HCT116 (cell line): ENCODE measurements around the gene MIDN. TPM values are rescaled to one million over a fixed set of nuclear protein-coding genes. Genes with fewer than 3 reads are reported as not detected.

Source experiments
- ATAC-seq: fragments of 200-7000 bp; cut with Tn5 transposase; 2 replicates; pipeline ENCODE4 v1.9.1; 2020; ENCODE audit warnings: mild to moderate bottlenecking, moderate library complexity
- BruUV-seq: library from RNA; stranded (reverse); fragments of 400-500 nt; replicated peaks from 2 replicates; lab custom pipeline; 2021; lab: Mats Ljungman, UMichigan
- CTCF ChIA-PET: fragments of 300-600 bp; sonication (Branson Sonifier 250); formaldehyde crosslinking; loops from one replicate; lab custom pipeline; 2021; ENCODE audit warnings: antibody characterized with exemption; lab: Charles Lee
- POLR2A ChIA-PET: fragments of 300-600, 350-600 bp; sonication (Branson Sonifier 250); formaldehyde crosslinking; loops from one replicate; lab custom pipeline; 2021; ENCODE audit warnings: antibody characterized with exemption; lab: Charles Lee
- RAD21 ChIA-PET, 2 experiments: fragments of 300-600 bp; sonication (Branson Sonifier 250); formaldehyde crosslinking; loops; one replicate each; lab custom pipeline; 2023; ENCODE audit warnings: low total read pairs in 2 of 2; ENCODE audit not compliant: uncharacterized antibody in 2 of 2, unreplicated experiment in 2 of 2, low non-redundant PET in 1 of 2; lab: Charles Lee
- DNase-seq: peaks from one replicate; pipeline ENCODE4 v3.0.0-alpha.2; 2010; ENCODE audit warnings: low read depth, low spot score
- H2AFZ ChIP-seq: fragments of 200-600 bp; shearing (Covaris generic), sonication (generic); 2 replicates; pipeline ENCODE4 v1.6.1; 2017; ENCODE audit warnings: low read depth, mixed run types, mixed read lengths, antibody characterized with exemption, low read length; ENCODE audit not compliant: poor library complexity, severe bottlenecking
- H3K27ac ChIP-seq: 2 replicates; pipeline ENCODE4 v1.5.1; 2012; ENCODE audit warnings: low read depth, low read length
- H3K27me3 ChIP-seq: fragments of 200-600 bp; sonication (generic); 2 replicates; pipeline ENCODE4 v1.6.1; 2016; ENCODE audit warnings: mixed run types, low read length, mixed read lengths; ENCODE audit not compliant: insufficient read depth
- H3K36me3 ChIP-seq, 2 experiments: fragments of 200-500 bp in 1 of 2; fragments of 200-600 bp in 1 of 2; sonication (Bioruptor generic) in 1 of 2; sonication (generic) in 1 of 2; 2 replicates each; pipeline versions ENCODE4 v1.5.1 to v1.6.1; 2014 to 2016; ENCODE audit warnings: low read length in 2 of 2, inconsistent platforms in 1 of 2, mixed read lengths in 1 of 2, mixed run types in 1 of 2; ENCODE audit not compliant: insufficient read depth in 2 of 2, control insufficient read depth in 1 of 2
- H3K4me1 ChIP-seq, 2 experiments: fragments of 200-600 bp in 1 of 2; sonication (generic) in 1 of 2; 2 replicates each; pipeline versions ENCODE4 v1.5.1 to v1.6.1; 2012 to 2017; ENCODE audit warnings: low read length in 2 of 2, inconsistent platforms in 1 of 2, mild to moderate bottlenecking in 1 of 2, mixed read lengths in 1 of 2, mixed run types in 1 of 2, moderate library complexity in 1 of 2; ENCODE audit not compliant: insufficient read depth in 2 of 2, control insufficient read depth in 1 of 2
- H3K4me2 ChIP-seq: fragments of 200-600 bp; sonication (generic); 2 replicates; pipeline ENCODE4 v1.6.1; 2017; ENCODE audit warnings: mixed run types, low read length, mixed read lengths
- H3K4me3 ChIP-seq, 2 experiments: fragments of 200-600 bp in 1 of 2; sonication (generic) in 1 of 2; replicated peaks in 1 of 2; 2 replicates each; pipeline ENCODE4 v1.5.1; 2011 to 2016; ENCODE audit warnings: low read length in 2 of 2, control low read depth in 1 of 2, low read depth in 1 of 2, mild to moderate bottlenecking in 1 of 2, mixed read lengths in 1 of 2, mixed run types in 1 of 2
- H3K79me2 ChIP-seq: fragments of 200-600 bp; sonication (generic); 2 replicates; pipeline ENCODE4 v1.6.1; 2017; ENCODE audit warnings: mild to moderate bottlenecking, mixed run types, low read length, moderate library complexity, mixed read lengths; ENCODE audit not compliant: insufficient read depth
- H3K9ac ChIP-seq: fragments of 200-600 bp; sonication (generic); 2 replicates; pipeline ENCODE4 v1.6.1; 2016; ENCODE audit warnings: low read length, mixed read lengths
- H3K9me2 ChIP-seq: fragments of 200-600 bp; sonication (generic), shearing (Covaris generic); 2 replicates; pipeline ENCODE4 v1.6.1; 2017; ENCODE audit warnings: mixed run types, mild to moderate bottlenecking, moderate library complexity; ENCODE audit not compliant: insufficient read depth
- H3K9me3 ChIP-seq, 2 experiments: fragments of 200-500 bp in 1 of 2; fragments of 200-600 bp in 1 of 2; sonication (Bioruptor generic) in 1 of 2; sonication (generic) in 1 of 2; 2 replicates each; pipeline ENCODE4 v1.6.1; 2014 to 2017; ENCODE audit warnings: low read length in 2 of 2, mixed read lengths in 2 of 2, inconsistent platforms in 1 of 2, low read depth in 1 of 2, mild to moderate bottlenecking in 1 of 2, mixed run types in 1 of 2, moderate library complexity in 1 of 2; ENCODE audit not compliant: control insufficient read depth in 1 of 2, insufficient read depth in 1 of 2
- H4K20me1 ChIP-seq: fragments of 200-600 bp; sonication (generic), shearing (Covaris generic); 2 replicates; pipeline ENCODE4 v1.6.1; 2017; ENCODE audit warnings: mixed run types, mild to moderate bottlenecking, moderate library complexity; ENCODE audit not compliant: insufficient read depth
- ATF3 ChIP-seq: IDR thresholded peaks from 2 replicates; pipeline ENCODE4 v1.6.1; 2012
- CTCF ChIP-seq, 3 experiments: fragments of 200-600 bp in 1 of 3; sonication (generic) in 1 of 3; IDR thresholded peaks in 2 of 3; conservative IDR thresholded peaks in 1 of 3; 2 replicates each; pipeline ENCODE4 v1.5.1; 2012 to 2017; ENCODE audit warnings: low read depth in 2 of 3, low read length in 2 of 3, antibody characterized with exemption in 1 of 3, borderline replicate concordance in 1 of 3, control low read depth in 1 of 3, mild to moderate bottlenecking in 1 of 3, mixed read lengths in 1 of 3, mixed run types in 1 of 3, moderate library complexity in 1 of 3; ENCODE audit not compliant: insufficient read depth in 1 of 3
- EGR1 ChIP-seq: IDR thresholded peaks from 2 replicates; pipeline ENCODE4 v1.6.1; 2012; ENCODE audit warnings: low read depth
- ELF1 ChIP-seq: IDR thresholded peaks from 2 replicates; pipeline ENCODE4 v1.6.1; 2012; ENCODE audit warnings: low read depth, borderline replicate concordance
- EZH2 ChIP-seq: fragments of 200-600 bp; sonication (generic); IDR thresholded peaks from 2 replicates; pipeline ENCODE4 v1.6.1; 2017; ENCODE audit warnings: antibody characterized with exemption, mixed run types
- EZH2phosphoT487 ChIP-seq: fragments of 200-600 bp; IDR thresholded peaks from 2 replicates; pipeline ENCODE4 v1.6.1; 2018; ENCODE audit warnings: antibody characterized with exemption, borderline replicate concordance
- JUND ChIP-seq: IDR thresholded peaks from 2 replicates; pipeline ENCODE4 v1.6.1; 2012
- POLR2A ChIP-seq: IDR thresholded peaks from 2 replicates; pipeline ENCODE4 v1.7.0; 2011; ENCODE audit warnings: borderline replicate concordance; ENCODE audit not compliant: insufficient read depth, insufficient read length; ENCODE audit errors: extremely low read depth
- POLR2AphosphoS5 ChIP-seq: IDR thresholded peaks from 2 replicates; pipeline ENCODE4 v1.6.1; 2011; ENCODE audit warnings: mild to moderate bottlenecking, low read depth, low read length, moderate library complexity
- RAD21 ChIP-seq: IDR thresholded peaks from 2 replicates; pipeline ENCODE4 v1.6.1; 2012; ENCODE audit warnings: low read depth, mild to moderate bottlenecking
- SP1 ChIP-seq: IDR thresholded peaks from 2 replicates; pipeline ENCODE4 v1.6.1; 2012; ENCODE audit warnings: low read depth
- SRF ChIP-seq: IDR thresholded peaks from 2 replicates; pipeline ENCODE4 v1.6.1; 2012; ENCODE audit warnings: low read depth
- TCF7L2 ChIP-seq: IDR thresholded peaks from 2 replicates; pipeline ENCODE4 v1.7.0; 2011; ENCODE audit warnings: borderline replicate concordance, inconsistent platforms; ENCODE audit not compliant: insufficient read depth, insufficient read length; ENCODE audit errors: extremely low read depth
- YY1 ChIP-seq: IDR thresholded peaks from 2 replicates; pipeline ENCODE4 v1.6.1; 2011; ENCODE audit warnings: low read length, low read depth, moderate library complexity, mild to moderate bottlenecking; ENCODE audit not compliant: insufficient replicate concordance; ENCODE audit errors: extremely low read depth
- ZFX ChIP-seq: fragments of 450-650 bp; IDR thresholded peaks from 2 replicates; pipeline ENCODE4 v1.6.1; 2017
- ZNF274 ChIP-seq: fragments of 200-500 bp; sonication (Bioruptor generic); IDR thresholded peaks from 2 replicates; pipeline ENCODE4 v1.6.1; 2014; ENCODE audit warnings: mild to moderate bottlenecking, low read depth, low read length, inconsistent platforms
- intact Hi-C: fragments of 100-400 bp; cut with micrococcal nuclease; formaldehyde crosslinking; loops from 2 replicates; pipeline ENCODE4 v1.10.0; 2022
- total RNA-seq: library from RNA; stranded (reverse); gene quantifications from one replicate; pipeline ENCODE4 v1.2.1, GENCODE V29; 2021; ENCODE audit not compliant: unreplicated experiment

The MIDN gene
- total RNA-seq, 1 experiment from 2014 or later, result 146 TPM

- Histone ChIP-seq H3K27me3 (no peaks in the 10 kb centered on the region), H3K4me1 (peaks cover 38 to 79% of the 10 kb centered on the region in 2 experiments), H3K36me3 (peaks cover 27 to 33% of the 10 kb centered on the region in 2 experiments; a peak in 3 of 4 replicates), H3K27ac (peak overlapping the region; percentile 100), H3K79me2 (peaks cover 55% of the 10 kb centered on the region), H2AFZ (no peak overlapping the region), H3K9ac (peak overlapping the region; percentile 98), H4K20me1 (no peaks in the 10 kb centered on the region), H3K9me3 (no peaks in the 10 kb centered on the region), H3K9me2 (no peaks in the 10 kb centered on the region), H3K4me2 (peak overlapping the region; percentile 100), H3K4me3 (peak overlapping the region; percentile 85 to 96)
- ChIA-PET CTCF (no interaction called here), POLR2A (interaction anchor here (1.6 to 1.7 kb wide), 3 partner anchors 11 to 225 kb away, joined by 7 to 54 read pairs (median 40); no protein-coding TSS in a partner anchor), RAD21 (no interaction called here)
- BruUV-seq, result no TSS peak
- TF ChIP-seq YY1 (no peak), ELF1 (no peak), EZH2phosphoT487 (no peak), EZH2 (no peak), RAD21 (no peak), TCF7L2 (no peak), SP1 (no peak), POLR2A (no peak)
- intact Hi-C loops, result loop anchor here (10.0 kb wide), 1 partner anchor 134 kb away; the partner anchor contains the start of genes DAZAP1 and GAMT
- DNase-seq, result no peak
- ATAC-seq, result no peak
These were observed 21.9 kb downstream of the MIDN start for GRCh38 chr19:1270213-1270853.

GRCh38 chr19:1270854-1271527, 22.6 kb downstream of the MIDN start:
- peaks cover 27 to 33% of the 10 kb centered on the region in 2 experiments; a peak in 3 of 4 replicates for H3K36me3 ChIP-seq
- H3K27ac ChIP-seq, result peak overlapping the region; percentile 100
- ChIA-PET RAD21 (no interaction called here), POLR2A (interaction anchor here (1.6 kb wide), 1 partner anchor 27 kb away, joined by 4 read pairs; no protein-coding TSS in a partner anchor), CTCF (no interaction called here)
- H3K79me2 ChIP-seq, result peaks cover 57% of the 10 kb centered on the region
- H3K9me3 ChIP-seq, result no peaks in the 10 kb centered on the region
- H2AFZ ChIP-seq, result no peak overlapping the region
- DNase-seq (no peak), ATAC-seq (no peak)
- peak overlapping the region; percentile 98 for H3K9ac ChIP-seq
- H3K9me2 ChIP-seq, result no peaks in the 10 kb centered on the region
- H4K20me1 ChIP-seq, result no peaks in the 10 kb centered on the region
- peak overlapping the region; percentile 100 for H3K4me2 ChIP-seq
- peaks cover 34 to 75% of the 10 kb centered on the region in 2 experiments for H3K4me1 ChIP-seq
- intact Hi-C loops, result loop anchor here (10.0 kb wide), 1 partner anchor 134 kb away; the partner anchor contains the start of genes DAZAP1 and GAMT
- BruUV-seq, result no TSS peak
- H3K4me3 ChIP-seq, result peak overlapping the region; percentile 85 to 96
- TF ChIP-seq JUND (no peak), SRF (no peak), ZFX (no peak), TCF7L2 (no peak), CTCF (IDR thresholded peaks at IDR 0.05 in 2 of 3, conservative IDR thresholded peaks at IDR 0.05 in 1 of 3; ENCODE audit: borderline replicate concordance in 1 of 3, insufficient read depth in 1 of 3, low read depth in 2 of 3, low read length in 2 of 3) (no peak), ATF3 (no peak), EGR1 (no peak), ZNF274 (no peak), POLR2AphosphoS5 (no peak; the same call in 1 of the 2 replicates)
- H3K27me3 ChIP-seq, result no peaks in the 10 kb centered on the region
